ENCODE measurements around the gene RAP2A.

Gene RAP2A

DNA sequence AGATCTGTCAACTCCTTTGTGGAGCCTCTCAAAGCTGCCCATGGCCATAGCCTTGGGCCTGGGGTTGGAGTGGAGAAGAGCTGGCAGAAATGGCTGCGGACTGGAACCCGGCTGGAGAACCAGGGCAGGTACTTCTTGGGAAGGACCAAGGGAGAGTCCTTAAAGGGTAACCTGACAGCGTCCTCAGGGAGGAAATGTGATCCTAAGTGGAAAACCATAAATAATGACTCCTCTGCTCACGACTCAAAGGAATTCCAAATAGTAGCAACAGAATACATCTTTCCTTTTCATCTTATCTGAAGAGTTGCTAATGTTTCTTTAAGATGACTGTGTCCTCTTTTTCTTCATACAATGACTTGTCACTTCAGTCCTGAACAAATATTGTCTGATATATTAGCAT is 41.0 kb downstream of the RAP2A start:
- DNase-seq, result no peak
- Histone ChIP-seq H3K27ac (no peak overlapping the region), H3K36me3 (replicated peaks) (no peaks in the 10 kb centered on the region), H3K27me3 (replicated peaks) (no peaks in the 10 kb centered on the region), H3K4me3 (ENCODE audit: low read depth, low read length) (no peak overlapping the region)
- in situ Hi-C loops (cut with HindIII; ENCODE audit: low pct_ligation_motif_present, low sequenced_read_pairs), result no loop called here
- TF ChIP-seq CTCF (IDR thresholded peaks at IDR 0.05; ENCODE audit: low read depth, low read length, missing control alignments), result no peak

DNA sequence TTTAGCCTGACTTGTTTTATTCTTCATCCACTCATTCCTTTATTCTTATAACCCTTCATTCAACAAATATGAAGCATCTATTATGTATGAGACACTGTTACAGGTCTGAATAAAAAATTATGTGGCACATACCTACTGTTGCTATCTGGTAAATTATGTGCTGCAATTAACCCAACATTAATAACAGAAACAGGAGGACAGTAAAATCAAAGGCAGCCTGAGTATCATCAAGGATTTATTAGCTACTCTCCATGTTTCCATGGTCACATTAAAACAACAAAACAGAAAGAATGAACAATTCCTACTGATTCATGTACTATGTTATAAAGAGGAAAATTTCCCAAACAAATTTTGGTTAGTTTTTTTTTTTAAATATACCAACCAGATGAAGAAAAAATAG is 43.9 kb downstream of the RAP2A start:
- Histone ChIP-seq H3K36me3 (replicated peaks) (no peaks in the 10 kb centered on the region), H3K4me3 (ENCODE audit: low read depth, low read length) (no peak overlapping the region), H3K27ac (no peak overlapping the region), H3K27me3 (replicated peaks) (no peaks in the 10 kb centered on the region)
- in situ Hi-C loops (cut with HindIII; ENCODE audit: low pct_ligation_motif_present, low sequenced_read_pairs), result no loop called here
- no peak for TF ChIP-seq CTCF (IDR thresholded peaks at IDR 0.05; ENCODE audit: low read depth, low read length, missing control alignments)
- DNase-seq, result no peak

DNA sequence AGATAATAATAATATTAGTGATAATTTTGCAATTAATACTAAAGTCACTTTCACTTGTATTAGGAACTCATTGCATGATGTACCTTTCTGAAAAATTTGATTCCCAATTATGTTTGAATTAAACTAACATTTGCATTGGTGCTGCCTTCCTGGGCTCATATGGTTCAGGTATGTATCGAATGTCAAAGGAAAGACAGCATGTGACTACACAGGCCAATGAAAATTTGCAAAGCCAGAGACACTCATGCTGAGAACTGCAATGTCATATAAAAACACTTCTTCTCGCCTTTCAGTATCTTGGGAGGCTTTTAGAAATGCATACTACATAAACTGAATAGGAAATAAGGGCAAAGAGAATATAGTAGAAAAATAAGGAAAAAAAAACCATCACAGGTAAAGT is 44.3 kb downstream of the RAP2A start:
- in situ Hi-C loops (cut with HindIII; ENCODE audit: low pct_ligation_motif_present, low sequenced_read_pairs), result no loop called here
- Histone ChIP-seq H3K27me3 (replicated peaks) (no peaks in the 10 kb centered on the region), H3K27ac (no peak overlapping the region), H3K4me3 (ENCODE audit: low read depth, low read length) (no peak overlapping the region), H3K36me3 (replicated peaks) (no peaks in the 10 kb centered on the region)
- DNase-seq, result no peak
- no peak for TF ChIP-seq CTCF (IDR thresholded peaks at IDR 0.05; ENCODE audit: low read depth, low read length, missing control alignments)

DNA sequence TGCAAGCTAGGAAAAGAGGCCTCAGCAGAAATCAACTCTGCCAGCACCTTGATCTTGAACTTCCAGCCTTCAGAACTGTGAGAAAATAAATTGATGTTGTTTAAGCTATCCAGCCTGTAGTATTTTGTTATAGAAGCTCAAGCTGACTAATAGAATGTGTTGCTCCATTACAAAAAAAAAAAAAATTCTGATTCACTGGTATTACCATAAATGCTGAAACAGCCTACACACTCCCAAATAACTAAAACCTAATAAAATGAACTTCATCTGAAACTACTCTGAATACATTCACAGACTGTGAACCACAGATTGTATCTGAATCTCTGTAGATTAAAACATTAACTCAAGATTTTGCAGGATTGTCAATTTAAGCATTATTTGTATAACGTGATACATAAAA is 49.5 kb downstream of the RAP2A start:
- TF ChIP-seq CTCF (IDR thresholded peaks at IDR 0.05; ENCODE audit: low read depth, low read length, missing control alignments), result no peak
- Histone ChIP-seq H3K4me3 (ENCODE audit: low read depth, low read length) (no peak overlapping the region), H3K36me3 (replicated peaks) (no peaks in the 10 kb centered on the region), H3K27me3 (replicated peaks) (no peaks in the 10 kb centered on the region), H3K27ac (no peak overlapping the region)
- in situ Hi-C loops (cut with HindIII; ENCODE audit: low pct_ligation_motif_present, low sequenced_read_pairs), result no loop called here
- no peak for DNase-seq

GRCh38 chr13:97484301-97484700 is 50.3 kb downstream of the RAP2A start:
- in situ Hi-C loops (cut with HindIII; ENCODE audit: low pct_ligation_motif_present, low sequenced_read_pairs), result no loop called here
- TF ChIP-seq CTCF (IDR thresholded peaks at IDR 0.05; ENCODE audit: low read depth, low read length, missing control alignments), result no peak
- Histone ChIP-seq H3K36me3 (replicated peaks) (no peaks in the 10 kb centered on the region), H3K4me3 (ENCODE audit: low read depth, low read length) (no peak overlapping the region), H3K27ac (no peak overlapping the region), H3K27me3 (replicated peaks) (no peaks in the 10 kb centered on the region)
- no peak for DNase-seq

- TF ChIP-seq CTCF (IDR thresholded peaks at IDR 0.05; ENCODE audit: low read depth, low read length, missing control alignments), result no peak
- in situ Hi-C loops (cut with HindIII; ENCODE audit: low pct_ligation_motif_present, low sequenced_read_pairs), result no loop called here
- Histone ChIP-seq H3K4me3 (ENCODE audit: low read depth, low read length) (no peak overlapping the region), H3K36me3 (replicated peaks) (no peaks in the 10 kb centered on the region), H3K27me3 (replicated peaks) (no peaks in the 10 kb centered on the region), H3K27ac (no peak overlapping the region)
- no peak for DNase-seq
Measured at GRCh38 chr13:97485320-97485719, 51.4 kb downstream of the RAP2A start.

Data from brain microvascular endothelial cell (primary cell).